Measurements from ENCODE around the gene FANCI. TPM values are rescaled to one million over a fixed set of nuclear protein-coding genes. Genes with fewer than 3 reads are reported as not detected.

FANCI gene
- total and polyA plus RNA-seq, 10 donors = 4.4 to 19.4 (median 13.7) TPM

DNA sequence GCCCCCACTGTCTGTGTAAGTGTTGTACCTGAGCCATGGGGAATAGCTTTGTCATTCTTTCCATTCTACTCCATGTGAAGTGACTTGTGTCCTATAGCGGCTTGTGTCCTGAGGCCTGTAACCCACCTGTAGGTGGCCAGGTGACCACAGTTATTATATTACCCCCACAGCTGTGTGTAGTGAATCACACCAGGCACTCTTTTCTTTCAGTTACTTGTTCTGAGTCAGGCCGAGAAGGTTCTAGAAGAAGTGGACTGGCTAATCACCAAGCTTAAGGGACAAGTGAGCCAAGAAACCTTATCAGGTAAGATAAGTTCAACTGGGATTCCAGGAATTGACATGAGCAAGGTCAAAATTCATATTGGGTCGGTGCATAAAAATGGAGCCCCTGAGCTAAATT lies 61.6 kb downstream of the FANCI start:
- H3K36me3 ChIP-seq = peaks cover 0 to 86% (median 11%) of the 10 kb centered on the region in 6 donors
- intact Hi-C loops (cut with DNase I; ENCODE audit: low total_unique reads) = no loop called here
- no peak for TF ChIP-seq POLR2AphosphoS5 (IDR thresholded peaks at IDR 0.05)
- TF ChIP-seq, protein P1, sequence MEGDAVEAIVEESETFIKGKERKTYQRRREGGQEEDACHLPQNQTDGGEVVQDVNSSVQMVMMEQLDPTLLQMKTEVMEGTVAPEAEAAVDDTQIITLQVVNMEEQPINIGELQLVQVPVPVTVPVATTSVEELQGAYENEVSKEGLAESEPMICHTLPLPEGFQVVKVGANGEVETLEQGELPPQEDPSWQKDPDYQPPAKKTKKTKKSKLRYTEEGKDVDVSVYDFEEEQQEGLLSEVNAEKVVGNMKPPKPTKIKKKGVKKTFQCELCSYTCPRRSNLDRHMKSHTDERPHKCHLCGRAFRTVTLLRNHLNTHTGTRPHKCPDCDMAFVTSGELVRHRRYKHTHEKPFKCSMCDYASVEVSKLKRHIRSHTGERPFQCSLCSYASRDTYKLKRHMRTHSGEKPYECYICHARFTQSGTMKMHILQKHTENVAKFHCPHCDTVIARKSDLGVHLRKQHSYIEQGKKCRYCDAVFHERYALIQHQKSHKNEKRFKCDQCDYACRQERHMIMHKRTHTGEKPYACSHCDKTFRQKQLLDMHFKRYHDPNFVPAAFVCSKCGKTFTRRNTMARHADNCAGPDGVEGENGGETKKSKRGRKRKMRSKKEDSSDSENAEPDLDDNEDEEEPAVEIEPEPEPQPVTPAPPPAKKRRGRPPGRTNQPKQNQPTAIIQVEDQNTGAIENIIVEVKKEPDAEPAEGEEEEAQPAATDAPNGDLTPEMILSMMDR (IDR thresholded peaks at IDR 0.05 in 8 of 11, conservative IDR thresholded peaks at IDR 0.05 in 3 of 11) = no peak
- TF ChIP-seq POLR2A (IDR thresholded peaks at IDR 0.05) = no peak
- DNase-seq = no peak
- no peak overlapping the region for H3K4me3 ChIP-seq
- H3K27me3 ChIP-seq (replicated peaks in 1 of 7) = no peaks in the 10 kb centered on the region
- no peak overlapping the region for H3K27ac ChIP-seq
- H3K4me1 ChIP-seq = no peaks in the 10 kb centered on the region
- 96 to 100% (median 98%) methylated on average over 3 of the region's 3 CpGs for WGBS, 5 donors
- no peaks in the 10 kb centered on the region for H3K9me3 ChIP-seq

DNA sequence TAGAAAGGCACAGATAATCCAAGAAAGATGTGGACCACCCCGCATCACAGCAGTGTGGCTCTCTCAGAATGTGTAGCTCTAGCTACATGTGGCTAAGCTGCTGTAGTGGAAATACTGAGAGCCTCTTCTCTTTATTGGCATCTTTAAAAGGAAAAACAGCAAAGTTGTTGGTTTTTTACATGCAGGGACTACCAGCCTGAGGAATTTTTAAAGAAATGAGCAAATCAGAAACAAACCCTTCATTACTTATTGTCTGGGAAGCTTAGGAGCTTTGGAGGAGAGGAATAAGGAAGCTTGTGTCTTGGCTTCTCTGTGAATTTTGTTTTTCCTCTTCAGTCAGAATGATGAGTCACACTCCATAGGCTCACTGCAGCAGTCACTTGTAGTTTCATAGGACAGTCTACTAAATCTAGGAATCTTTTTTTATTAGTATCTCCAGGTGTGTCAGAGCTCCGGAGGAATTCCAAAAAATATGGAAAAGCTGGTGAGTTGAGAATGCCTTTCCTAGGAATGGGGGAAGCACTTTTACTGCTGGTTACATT lies 63.3 kb downstream of the FANCI start:
- H3K9me3 ChIP-seq = no peaks in the 10 kb centered on the region
- peaks cover 0 to 81% (median 7%) of the 10 kb centered on the region in 6 donors for H3K36me3 ChIP-seq
- no peaks in the 10 kb centered on the region for H3K27me3 ChIP-seq (replicated peaks in 1 of 7)
- WGBS, 5 donors = 93 to 99% (median 97%) methylated on average over 2 of the region's 2 CpGs
- no peaks in the 10 kb centered on the region for H3K4me1 ChIP-seq
- TF ChIP-seq POLR2A (IDR thresholded peaks at IDR 0.05) (no peak), POLR2AphosphoS5 (IDR thresholded peaks at IDR 0.05) (no peak)
- TF ChIP-seq, protein P1 (IDR thresholded peaks at IDR 0.05 in 8 of 11, conservative IDR thresholded peaks at IDR 0.05 in 3 of 11) = no peak
- intact Hi-C loops (cut with DNase I; ENCODE audit: low total_unique reads) = no loop called here
- no peak overlapping the region for H3K27ac ChIP-seq
- no peak for DNase-seq
- no peak overlapping the region for H3K4me3 ChIP-seq

- no peaks in the 10 kb centered on the region for H3K4me1 ChIP-seq
- no peak for DNase-seq
- H3K27ac ChIP-seq = no peak overlapping the region
- H3K27me3 ChIP-seq (replicated peaks in 1 of 7) = no peaks in the 10 kb centered on the region
- TF ChIP-seq POLR2AphosphoS5 (IDR thresholded peaks at IDR 0.05) = no peak
- TF ChIP-seq POLR2A (IDR thresholded peaks at IDR 0.05) = no peak
- TF ChIP-seq, protein P1 (IDR thresholded peaks at IDR 0.05 in 8 of 11, conservative IDR thresholded peaks at IDR 0.05 in 3 of 11) = no peak
- intact Hi-C loops (cut with DNase I; ENCODE audit: low total_unique reads) = no loop called here
- H3K4me3 ChIP-seq = no peak overlapping the region
- peaks cover 0 to 81% (median 7%) of the 10 kb centered on the region in 6 donors for H3K36me3 ChIP-seq
- whole genome bisulfite sequencing, 5 donors = 87 to 94% (median 93%) methylated on average over 2 of the region's 2 CpGs
- H3K9me3 ChIP-seq = no peaks in the 10 kb centered on the region
These were observed 64.0 kb downstream of the FANCI start for GRCh38 chr15:89307791-89308190.

DNA sequence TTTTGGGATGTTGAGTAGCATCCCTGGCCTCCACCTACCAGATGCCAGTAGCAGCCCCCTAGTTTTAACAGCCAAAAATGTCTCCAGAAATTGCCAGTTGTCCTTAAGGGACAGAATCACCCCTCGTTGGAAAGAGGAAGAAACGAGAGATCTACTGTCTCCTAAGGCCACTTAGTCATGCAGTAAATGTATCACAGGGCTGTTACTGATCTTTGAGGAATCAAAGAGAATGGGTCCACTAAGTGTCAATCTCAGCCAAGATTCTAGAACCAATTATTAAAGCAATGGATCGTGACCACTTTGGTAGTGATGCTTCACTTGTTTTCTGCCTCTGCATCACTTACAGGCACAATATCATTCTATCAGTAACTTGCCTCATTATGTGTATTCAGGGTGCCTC lies 64.5 kb downstream of the FANCI start:
- Histone ChIP-seq H3K4me1 (no peaks in the 10 kb centered on the region), H3K27me3 (replicated peaks in 1 of 7) (no peaks in the 10 kb centered on the region), H3K27ac (no peak overlapping the region), H3K9me3 (no peaks in the 10 kb centered on the region), H3K4me3 (no peak overlapping the region), H3K36me3 (peaks cover 0 to 81% (median 7%) of the 10 kb centered on the region in 6 donors)
- TF ChIP-seq POLR2A (IDR thresholded peaks at IDR 0.05) = no peak
- intact Hi-C loops (cut with DNase I; ENCODE audit: low total_unique reads) = no loop called here
- WGBS, 5 donors = 60 to 67% (median 63%) methylated on average over 3 of the region's 3 CpGs
- DNase-seq = no peak

DNA sequence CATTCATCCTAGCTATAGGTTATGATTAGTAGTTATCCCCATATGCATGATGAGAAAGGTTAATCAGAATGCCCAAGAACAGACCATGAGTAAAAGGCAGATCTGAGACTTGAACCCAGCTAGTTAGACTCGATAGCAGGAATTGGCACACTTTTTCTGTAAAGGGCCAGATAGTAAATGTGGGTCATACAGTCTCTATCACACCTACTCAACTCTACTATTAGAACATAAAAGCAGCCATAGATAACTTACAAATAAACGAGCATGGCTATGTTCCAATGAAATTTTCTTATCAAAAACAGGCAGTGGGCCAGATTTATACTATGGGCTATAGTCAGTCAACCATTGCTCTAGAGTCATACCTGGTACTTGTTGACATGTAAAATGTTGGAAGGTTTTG lies 66.2 kb downstream of the FANCI start:
- H3K4me1 ChIP-seq = no peaks in the 10 kb centered on the region
- peaks cover 0 to 79% (median 8%) of the 10 kb centered on the region in 6 donors for H3K36me3 ChIP-seq
- no peak for DNase-seq
- intact Hi-C loops (cut with DNase I; ENCODE audit: low total_unique reads) = no loop called here
- H3K4me3 ChIP-seq = no peak overlapping the region
- no peaks in the 10 kb centered on the region for H3K27me3 ChIP-seq (replicated peaks in 1 of 7)
- TF ChIP-seq, protein P1 (IDR thresholded peaks at IDR 0.05 in 8 of 11, conservative IDR thresholded peaks at IDR 0.05 in 3 of 11) = no peak
- no peak for TF ChIP-seq POLR2AphosphoS5 (IDR thresholded peaks at IDR 0.05)
- no peak for TF ChIP-seq POLR2A (IDR thresholded peaks at IDR 0.05)
- H3K27ac ChIP-seq = no peak overlapping the region
- H3K9me3 ChIP-seq = no peaks in the 10 kb centered on the region
- 80 to 93% (median 89%) methylated on average over 2 of the region's 2 CpGs for whole genome bisulfite sequencing, 5 donors
